Gastrocnemius medialis (tissue), 4 donors: ENCODE measurements around the gene TCF7L2.

ENCODE experiments used
- CTCF ChIP-seq, 5 experiments: fragments of 450-650 bp in 3 of 5; fragments of 200-600 bp in 2 of 5; sonication (generic) in 2 of 5; IDR thresholded peaks in 4 of 5; conservative IDR thresholded peaks in 1 of 5; 1 replicate in 4 of 5; 2 replicates in 1 of 5; pipeline ENCODE4 v1.5.1; 2016 to 2019; ENCODE audit warnings: antibody characterized with exemption in 5 of 5, mild to moderate bottlenecking in 3 of 5, moderate library complexity in 3 of 5
- POLR2A ChIP-seq, 2 donors: fragments of 450-650 bp; IDR thresholded peaks; one replicate each; pipeline ENCODE4 v1.6.1; 2017; ENCODE audit warnings: antibody characterized with exemption in 2 of 2, mild to moderate bottlenecking in 2 of 2, moderate library complexity in 2 of 2

GRCh38 chr10:113140143-113141011, 190.3 kb downstream of the TCF7L2 start:
- TF ChIP-seq CTCF (IDR thresholded peaks at IDR 0.05 in 4 of 5, conservative IDR thresholded peaks at IDR 0.05 in 1 of 5) (no peak), POLR2A (IDR thresholded peaks at IDR 0.05) (no peak)
